Placental pericyte (primary cell): ENCODE data around the gene AMPH. TPM values are rescaled to one million over a fixed set of nuclear protein-coding genes. Genes with fewer than 3 reads are reported as not detected.

Source experiments
- small RNA-seq: library from RNA; depleted of rRNA; stranded (forward); fragments of <200 nt; gene quantifications from one replicate; pipeline ENCODE3, GENCODE V24; 2012; ENCODE audit warnings: low replicate concordance
- total RNA-seq: library from RNA; depleted of rRNA; stranded (reverse); fragments of >200 nt; gene quantifications from 2 replicates; pipeline ENCODE4 v1.2.3, GENCODE V29; 2012

Gene AMPH
- 0.22 and 1.4 TPM in 2 replicates for total RNA-seq

GRCh38 chr7:38630720-38631673 is at the start of gene AMPH:
TSS of gene AMPH (minus strand) at chr7:38631373. CDS start at chr7:38631351, 22 bp downstream.

Small RNAs within 50 kb of the gene (small RNA-seq; reads per million reads assigned to genes)
- gene RN7SL83P (not detected), gene TRGV6 (not detected)
